Naive thymus-derived CD4-positive, alpha-beta T cell (primary cell): ENCODE data around the gene ARFIP2. TPM values are rescaled to one million over a fixed set of nuclear protein-coding genes. Genes with fewer than 3 reads are reported as not detected.

Source experiments
- ATAC-seq: fragments of 150-1000 bp; cut with Tn5 transposase; 2 replicates; pipeline ENCODE4 v1.10.0; 2021; ENCODE audit warnings: mild to moderate bottlenecking, moderate library complexity
- CTCF ChIA-PET: fragments of 350-600 bp; sonication (Branson Sonifier 250); formaldehyde crosslinking; loops from one replicate; lab custom pipeline; 2021; ENCODE audit warnings: antibody characterized with exemption; lab: Charles Lee
- POLR2A ChIA-PET: fragments of 350-600 bp; sonication (Branson Sonifier 250); formaldehyde crosslinking; loops from one replicate; lab custom pipeline; 2021; ENCODE audit warnings: antibody characterized with exemption, inconsistent platforms; lab: Charles Lee
- DNase-seq, 9 donors: peaks; one replicate each; pipeline versions ENCODE4 v3.0.0 to v3.0.0-alpha.2; 2020 to 2022; ENCODE audit warnings: mixed read lengths in 1 of 9
- H3K27ac ChIP-seq: one replicate; pipeline ENCODE4 v1.7.0; 2013; ENCODE audit warnings: mild to moderate bottlenecking, low read depth, low read length, moderate library complexity
- H3K27me3 ChIP-seq, 2 donors: one replicate each; pipeline ENCODE4 v1.7.0; 2013; ENCODE audit warnings: low read length in 2 of 2, mild to moderate bottlenecking in 2 of 2, moderate library complexity in 2 of 2; ENCODE audit not compliant: control insufficient read depth in 2 of 2, insufficient read depth in 2 of 2
- H3K36me3 ChIP-seq, 3 experiments: 1 replicate in 2 of 3; 2 replicates in 1 of 3; pipeline ENCODE4 v1.7.0; 2013; ENCODE audit warnings: low read length in 3 of 3, mild to moderate bottlenecking in 3 of 3, moderate library complexity in 1 of 3; ENCODE audit not compliant: insufficient read depth in 3 of 3, control insufficient read depth in 2 of 3
- H3K4me1 ChIP-seq, 2 donors: one replicate each; pipeline ENCODE4 v1.7.0; 2013; ENCODE audit warnings: low read length in 2 of 2, mild to moderate bottlenecking in 2 of 2, moderate library complexity in 1 of 2; ENCODE audit not compliant: control insufficient read depth in 2 of 2, insufficient read depth in 2 of 2
- H3K4me3 ChIP-seq: 2 replicates; pipeline ENCODE4 v1.7.0; 2013; ENCODE audit warnings: mild to moderate bottlenecking, low read length
- H3K9me3 ChIP-seq, 3 experiments: 1 replicate in 2 of 3; 2 replicates in 1 of 3; pipeline ENCODE4 v1.7.0; 2013; ENCODE audit warnings: low read length in 3 of 3; ENCODE audit not compliant: control insufficient read depth in 2 of 3
- H3K27ac Mint-ChIP-seq, 9 donors: one replicate each; pipeline ENCODE4 v1.8.0; 2020 to 2022; ENCODE audit warnings: mixed read lengths in 9 of 9, mild to moderate bottlenecking in 8 of 9, moderate library complexity in 5 of 9, inconsistent platforms in 2 of 9
- H3K27me3 Mint-ChIP-seq, 5 donors: one replicate each; pipeline ENCODE4 v1.8.0; 2021 to 2022; ENCODE audit warnings: mixed read lengths in 5 of 5, mild to moderate bottlenecking in 1 of 5
- H3K36me3 Mint-ChIP-seq, 5 donors: one replicate each; pipeline ENCODE4 v1.8.0; 2020 to 2022; ENCODE audit warnings: mixed read lengths in 5 of 5, mild to moderate bottlenecking in 3 of 5, inconsistent platforms in 1 of 5
- H3K4me1 Mint-ChIP-seq, 7 donors: one replicate each; pipeline ENCODE4 v1.8.0; 2020 to 2022; ENCODE audit warnings: mixed read lengths in 7 of 7, mild to moderate bottlenecking in 3 of 7, inconsistent platforms in 1 of 7
- H3K4me3 Mint-ChIP-seq, 10 donors: one replicate each; pipeline ENCODE4 v1.8.0; 2020 to 2022; ENCODE audit warnings: mild to moderate bottlenecking in 10 of 10, mixed read lengths in 10 of 10, moderate library complexity in 6 of 10, inconsistent platforms in 2 of 10
- H3K9me3 Mint-ChIP-seq, 11 donors: one replicate each; pipeline ENCODE4 v1.8.0; 2020 to 2022; ENCODE audit warnings: mixed read lengths in 11 of 11, mild to moderate bottlenecking in 4 of 11, inconsistent platforms in 1 of 11, moderate library complexity in 1 of 11
- intact Hi-C, 2 donors: fragments of 100-400 bp; cut with micrococcal nuclease; formaldehyde crosslinking; loops; one replicate each; pipeline ENCODE4 v1.15.1; 2023
- polyA plus RNA-seq, 2 donors: library from polyadenylated mRNA; unstranded; fragments of 300-500 nt; fragmentation: Illumina TruSeq; gene quantifications; one replicate each; pipeline ENCODE4 v1.2.3, GENCODE V29; 2021
- total RNA-seq, 6 experiments: library from RNA in 5 of 6; stranded (reverse) in 5 of 6; gene quantifications; 1 replicate in 5 of 6; 2 replicates in 1 of 6; pipeline ENCODE4 v1.2.3 and lab custom pipeline; 2021 to 2026

Gene ARFIP2
- total and polyA plus RNA-seq, 7 experiments from 2014 or later, result 35.7 to 63.4 (median 52.7) TPM

DNA sequence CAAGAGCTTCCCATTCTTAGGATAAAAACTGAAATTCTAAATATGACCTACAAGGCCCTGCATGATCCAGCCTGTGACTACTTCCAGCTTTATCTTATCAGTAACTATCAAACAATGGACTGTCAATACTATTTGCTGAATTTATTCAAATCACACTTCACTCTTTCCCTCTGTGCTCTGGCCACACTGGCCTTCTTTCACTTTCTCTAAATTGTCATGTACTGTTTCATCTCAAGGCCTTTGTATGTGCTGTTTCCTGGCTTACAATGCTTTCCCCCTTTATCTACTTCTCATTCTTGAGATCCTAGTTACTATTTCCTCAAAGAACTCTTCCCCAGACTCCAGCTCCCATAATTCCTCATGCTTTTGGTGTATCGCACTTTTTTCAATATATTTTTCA lies 5.8 kb upstream of the ARFIP2 start:
- Mint-ChIP-seq H3K4me1 (peaks cover 14 to 31% (median 16%) of the 10 kb centered on the region in 7 donors), H3K9me3 (peaks cover 0 to 1% (median 0%) of the 10 kb centered on the region in 11 donors), H3K36me3 (peaks cover 12 to 34% (median 13%) of the 10 kb centered on the region in 5 donors), H3K27ac (no peak overlapping the region), H3K27me3 (no peaks in the 10 kb centered on the region), H3K4me3 (no peak overlapping the region)
- no peaks in the 10 kb centered on the region for H3K9me3 ChIP-seq
- ATAC-seq (no peak), DNase-seq (no peak)
- no peaks in the 10 kb centered on the region for H3K27me3 ChIP-seq
- H3K4me3 ChIP-seq, result no peak overlapping the region
- ChIA-PET CTCF (no interaction called here), POLR2A (no interaction called here)
- intact Hi-C loops, result loop anchor here in 1 of 2 donors (10.0 kb wide), 2 partner anchors 802 to 1882 kb away; partner anchors contain the start of genes TRIM22, TRIM5 and TRIM68
- peak overlapping the region; percentile 38 for H3K27ac ChIP-seq
- peaks cover 10 to 16% of the 10 kb centered on the region in 2 donors for H3K4me1 ChIP-seq
- H3K36me3 ChIP-seq, result peaks cover 3 to 86% (median 12%) of the 10 kb centered on the region in 3 experiments

DNA sequence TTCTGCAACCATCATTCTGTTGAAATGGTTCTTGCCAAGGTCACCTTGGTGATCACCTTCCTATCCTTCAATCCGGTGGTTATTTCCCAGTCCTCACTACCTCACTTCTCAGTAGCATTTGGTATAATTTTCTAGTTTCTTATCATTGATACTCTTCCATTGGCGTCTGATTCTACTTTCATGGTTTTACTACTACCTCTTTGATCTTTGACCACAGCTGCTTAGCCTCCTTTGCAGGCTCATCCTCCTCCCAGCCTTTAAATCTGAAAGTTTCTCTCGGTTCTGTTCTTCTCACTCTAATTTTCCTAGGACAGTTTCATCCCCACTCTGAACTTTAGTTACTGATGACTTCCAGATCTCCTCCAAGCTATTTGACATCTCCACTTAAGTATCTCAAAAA lies 5.1 kb upstream of the ARFIP2 start:
- H3K27me3 ChIP-seq, result no peaks in the 10 kb centered on the region
- Mint-ChIP-seq H3K4me1 (peaks cover 13 to 34% (median 20%) of the 10 kb centered on the region in 7 donors), H3K4me3 (no peak overlapping the region), H3K9me3 (peaks cover 0 to 1% (median 0%) of the 10 kb centered on the region in 11 donors), H3K27ac (no peak overlapping the region), H3K27me3 (no peaks in the 10 kb centered on the region), H3K36me3 (peaks cover 12 to 28% (median 13%) of the 10 kb centered on the region in 5 donors)
- DNase-seq (no peak), ATAC-seq (no peak)
- ChIA-PET POLR2A (no interaction called here), CTCF (interaction anchor here (0.5 kb wide), 1 partner anchor 107 kb away, joined by 3 read pairs; no protein-coding TSS in a partner anchor)
- H3K36me3 ChIP-seq, result peaks cover 3 to 80% (median 12%) of the 10 kb centered on the region in 3 experiments
- intact Hi-C loops, result loop anchor here in 1 of 2 donors (10.0 kb wide), 2 partner anchors 801 to 1881 kb away; partner anchors contain the start of genes TRIM22, TRIM5 and TRIM68
- H3K4me3 ChIP-seq, result no peak overlapping the region
- H3K27ac ChIP-seq, result peak overlapping the region; percentile 38
- H3K9me3 ChIP-seq, result no peaks in the 10 kb centered on the region
- peaks cover 12 to 16% of the 10 kb centered on the region in 2 donors for H3K4me1 ChIP-seq

DNA sequence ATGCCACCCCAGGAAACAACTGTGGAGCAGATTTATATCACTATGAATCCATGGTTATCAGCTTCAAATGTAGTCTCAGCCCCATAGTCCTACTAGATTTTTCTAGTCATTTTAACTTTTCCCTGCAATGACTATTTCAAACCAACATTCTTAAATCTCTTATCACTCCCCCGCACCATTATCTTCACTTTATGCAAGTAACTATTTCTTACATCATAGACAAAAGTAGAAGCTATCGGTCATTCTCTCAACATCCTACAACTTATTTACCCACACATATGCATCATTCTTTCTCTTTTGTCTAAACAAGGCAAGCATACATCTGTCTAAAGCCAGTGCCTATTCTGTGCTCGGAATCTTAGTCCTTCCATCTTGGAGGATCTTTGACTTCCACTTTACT lies 4.5 kb upstream of the ARFIP2 start:
- H3K27me3 ChIP-seq, result no peaks in the 10 kb centered on the region
- ChIA-PET POLR2A (no interaction called here), CTCF (interaction anchor here (0.5 to 1.6 kb wide), 2 partner anchors 15 to 107 kb away, joined by 3 to 5 read pairs; no protein-coding TSS in a partner anchor)
- intact Hi-C loops, result loop anchor here in 1 of 2 donors (10.0 kb wide), 2 partner anchors 801 to 1881 kb away; partner anchors contain the start of genes TRIM22, TRIM5 and TRIM68
- H3K9me3 ChIP-seq, result no peaks in the 10 kb centered on the region
- no peak overlapping the region for H3K4me3 ChIP-seq
- H3K36me3 ChIP-seq, result peaks cover 3 to 75% (median 12%) of the 10 kb centered on the region in 3 experiments
- H3K9me3 Mint-ChIP-seq, result peaks cover 0 to 1% (median 0%) of the 10 kb centered on the region in 11 donors
- peaks cover 12 to 28% (median 13%) of the 10 kb centered on the region in 5 donors for H3K36me3 Mint-ChIP-seq
- no peak overlapping the region for H3K27ac Mint-ChIP-seq
- no peaks in the 10 kb centered on the region for H3K27me3 Mint-ChIP-seq
- no peak for DNase-seq
- H3K27ac ChIP-seq, result peak overlapping the region; percentile 22
- ATAC-seq, result no peak
- peaks cover 14 to 40% (median 26%) of the 10 kb centered on the region in 7 donors for H3K4me1 Mint-ChIP-seq
- no peak overlapping the region for H3K4me3 Mint-ChIP-seq
- H3K4me1 ChIP-seq, result peaks cover 12 to 20% of the 10 kb centered on the region in 2 donors

DNA sequence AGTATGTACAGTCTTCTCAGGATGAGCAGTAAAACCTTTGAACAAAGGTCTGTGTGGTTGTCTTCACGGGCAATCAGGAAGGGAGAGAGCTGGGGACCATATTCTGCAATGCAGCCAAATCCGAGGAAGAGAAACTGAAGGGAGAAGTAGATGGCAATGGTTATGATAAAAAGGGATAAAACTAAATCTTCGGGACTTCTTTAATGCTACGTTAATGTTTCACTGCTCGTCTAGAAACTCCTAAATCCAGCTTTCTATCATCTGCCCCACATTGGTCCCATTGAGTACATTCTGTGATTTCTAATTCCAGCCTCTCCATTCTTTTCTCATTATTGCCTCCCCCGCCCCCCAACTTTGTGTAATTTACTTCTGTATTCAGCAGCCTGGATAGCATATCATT lies 1.9 kb upstream of the ARFIP2 start:
- H3K36me3 Mint-ChIP-seq, result peaks cover 12 to 30% (median 13%) of the 10 kb centered on the region in 5 donors
- Histone ChIP-seq H3K27me3 (no peaks in the 10 kb centered on the region), H3K27ac (peak overlapping the region; percentile 86), H3K36me3 (peaks cover 7 to 69% (median 12%) of the 10 kb centered on the region in 3 experiments), H3K9me3 (no peaks in the 10 kb centered on the region), H3K4me3 (no peak overlapping the region), H3K4me1 (peaks cover 22 to 24% of the 10 kb centered on the region in 2 donors)
- ChIA-PET POLR2A (interaction anchor here (0.6 to 4.2 kb wide), 13 partner anchors 10 to 794 kb away, joined by 3 to 20 read pairs (median 11); partner anchors contain the start of genes APBB1, MRPL17, SMPD1 and TAF10), CTCF (interaction anchor here (1.1 to 3.2 kb wide), 2 partner anchors 24 to 104 kb away, joined by 3 to 14 read pairs; no protein-coding TSS in a partner anchor)
- ATAC-seq (no peak), DNase-seq (no peak)
- H3K4me3 Mint-ChIP-seq, result peak overlapping the region; percentile 87 to 99 (median 97)
- peaks cover 29 to 48% (median 43%) of the 10 kb centered on the region in 7 donors for H3K4me1 Mint-ChIP-seq
- H3K9me3 Mint-ChIP-seq, result peaks cover 0 to 1% (median 0%) of the 10 kb centered on the region in 11 donors
- H3K27me3 Mint-ChIP-seq, result no peaks in the 10 kb centered on the region
- peak overlapping the region; percentile 18 to 99 (median 93) for H3K27ac Mint-ChIP-seq
- intact Hi-C loops, result loop anchor here (5.0 to 10.0 kb wide), 6 partner anchors 41 to 1878 kb away; partner anchors contain the start of genes TRIM22 (in 2 of the 2), TRIM5 (in 2 of the 2), EIF3F (in 1 of the 2) and HPX (in 1 of the 2)

DNA sequence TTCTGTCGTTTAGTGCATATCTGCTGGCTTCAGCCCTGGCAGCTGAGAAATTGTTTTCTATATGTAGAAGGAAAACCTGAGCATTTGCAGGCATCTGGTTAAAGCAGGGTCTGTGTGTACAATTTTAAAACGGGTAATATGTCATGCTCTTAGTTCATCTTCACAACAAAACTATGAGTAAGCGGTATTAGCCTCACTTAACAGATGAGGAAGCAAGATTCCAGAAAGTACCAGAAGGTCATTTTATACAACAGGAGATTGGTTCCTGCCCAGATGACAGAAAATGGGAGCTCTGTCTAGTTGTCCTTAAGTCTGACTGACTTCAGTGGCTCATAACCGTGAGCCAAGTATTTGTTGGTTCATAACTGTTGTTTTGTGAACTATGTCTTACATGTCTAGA lies 1.3 kb upstream of the ARFIP2 start:
- no peak for ATAC-seq
- H3K27me3 ChIP-seq, result no peaks in the 10 kb centered on the region
- H3K4me3 Mint-ChIP-seq, result peak overlapping the region; percentile 87 to 99 (median 97)
- peaks cover 0 to 1% (median 0%) of the 10 kb centered on the region in 11 donors for H3K9me3 Mint-ChIP-seq
- ChIA-PET POLR2A (interaction anchor here (0.6 to 4.2 kb wide), 15 partner anchors 10 to 264 kb away, joined by 3 to 20 read pairs (median 11); partner anchors contain the start of genes APBB1, MRPL17, SMPD1 and TAF10), CTCF (interaction anchor here (1.1 to 3.2 kb wide), 4 partner anchors 12 to 104 kb away, joined by 3 to 14 read pairs (median 4); no protein-coding TSS in a partner anchor)
- H3K4me1 ChIP-seq, result peaks cover 22 to 24% of the 10 kb centered on the region in 2 donors
- peaks cover 10 to 69% (median 12%) of the 10 kb centered on the region in 3 experiments for H3K36me3 ChIP-seq
- intact Hi-C loops, result loop anchor here (5.0 to 10.0 kb wide), 6 partner anchors 40 to 1878 kb away; partner anchors contain the start of genes TRIM22 (in 2 of the 2), TRIM5 (in 2 of the 2), EIF3F (in 1 of the 2) and HPX (in 1 of the 2)
- no peaks in the 10 kb centered on the region for H3K9me3 ChIP-seq
- peaks cover 12 to 30% (median 13%) of the 10 kb centered on the region in 5 donors for H3K36me3 Mint-ChIP-seq
- DNase-seq, result no peak
- H3K4me1 Mint-ChIP-seq, result peaks cover 29 to 48% (median 43%) of the 10 kb centered on the region in 7 donors
- peak overlapping the region; percentile 41 to 99 (median 97) for H3K27ac Mint-ChIP-seq
- H3K27me3 Mint-ChIP-seq, result no peaks in the 10 kb centered on the region
- peak overlapping the region; percentile 86 for H3K27ac ChIP-seq
- H3K4me3 ChIP-seq, result peak overlapping the region; percentile 74

DNA sequence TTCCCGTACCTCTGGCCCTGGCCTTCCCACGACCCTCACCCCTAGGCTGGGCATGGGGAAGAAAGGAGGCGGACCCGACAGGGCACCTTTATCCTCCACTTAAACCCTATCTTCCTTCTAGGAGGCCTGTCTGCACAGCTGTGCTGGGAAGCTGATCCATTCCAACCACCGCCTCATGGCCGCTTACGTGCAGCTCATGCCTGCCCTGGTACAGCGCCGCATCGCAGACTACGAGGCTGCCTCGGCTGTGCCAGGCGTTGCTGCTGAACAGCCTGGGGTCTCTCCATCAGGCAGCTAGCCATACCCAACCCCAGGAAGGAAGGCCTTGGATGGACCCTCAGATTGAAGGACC lies 769 bp upstream of the ARFIP2 start:
- Mint-ChIP-seq H3K9me3 (peaks cover 0 to 1% (median 0%) of the 10 kb centered on the region in 11 donors), H3K4me1 (peaks cover 29 to 48% (median 43%) of the 10 kb centered on the region in 7 donors), H3K27ac (peak overlapping the region; percentile 93 to 99 (median 98)), H3K27me3 (no peaks in the 10 kb centered on the region), H3K36me3 (peaks cover 12 to 35% (median 13%) of the 10 kb centered on the region in 5 donors), H3K4me3 (peak overlapping the region; percentile 87 to 99 (median 97))
- intact Hi-C loops, result loop anchor here (1.0 to 10.0 kb wide), 19 partner anchors 9 to 1877 kb away; partner anchors contain the start of genes APBB1 (in 2 of the 2), FHIP1B (in 2 of the 2), ILK (in 2 of the 2) and MRPL17 (in 2 of the 2)
- Histone ChIP-seq H3K9me3 (no peaks in the 10 kb centered on the region), H3K27me3 (no peaks in the 10 kb centered on the region), H3K4me3 (peak overlapping the region; percentile 74), H3K4me1 (peaks cover 22 to 24% of the 10 kb centered on the region in 2 donors), H3K36me3 (peaks cover 11 to 69% (median 12%) of the 10 kb centered on the region in 3 experiments), H3K27ac (peak overlapping the region; percentile 86)
- DNase-seq, result peak in 1 of 9 donors; percentile 21
- no peak for ATAC-seq
- ChIA-PET POLR2A (interaction anchor here (0.6 to 4.2 kb wide), 25 partner anchors 8 to 857 kb away, joined by 3 to 20 read pairs (median 4); partner anchors contain the start of genes APBB1, FHIP1B, ILK and MRPL17), CTCF (interaction anchor here (0.8 to 3.2 kb wide), 5 partner anchors 11 to 103 kb away, joined by 3 to 14 read pairs (median 3); no protein-coding TSS in a partner anchor)
